K562 (cell line): Measurements from ENCODE around the gene NFATC2. TPM values are rescaled to one million over a fixed set of nuclear protein-coding genes. Genes with fewer than 3 reads are reported as not detected.

ENCODE experiments used
- ATAC-seq: fragments of 200-7000 bp; cut with Tn5 transposase; 3 replicates; pipeline ENCODE4 v1.9.1; 2020; ENCODE audit warnings: moderate library complexity
- BruUV-seq: library from RNA; stranded (reverse); fragments of 400-500 nt; replicated peaks from 2 replicates; lab custom pipeline; 2021; lab: Mats Ljungman, UMichigan
- CTCF ChIA-PET: fragments of 300-600 bp; formaldehyde crosslinking; extraction: SDS; loops from one replicate; lab custom pipeline; 2021; ENCODE audit warnings: low intra/inter-chr PET ratio; lab: Yijun Ruan, JAX
- POLR2A ChIA-PET: fragments of 300-600, 350-650 bp; sonication (Branson Sonifier 250); formaldehyde crosslinking; extraction: SDS; loops from one replicate; lab custom pipeline; 2021; ENCODE audit warnings: antibody characterized with exemption, inconsistent platforms; lab: Yijun Ruan, JAX
- DNase-seq, 4 experiments: peaks; one replicate each; pipeline versions ENCODE4 v3.0.0 to v3.0.0-alpha.2; 2011 to 2018; ENCODE audit warnings: low spot score in 3 of 4, mixed read lengths in 3 of 4; ENCODE audit errors: extremely low read depth in 1 of 4
- FAIRE-seq: peaks from 2 replicates; lab custom pipeline; 2011; peaks lifted over from hg19 to GRCh38; lab: Jason Lieb, UNC
- H2AFZ ChIP-seq: 2 replicates; pipeline ENCODE4 v1.6.0; 2011; ENCODE audit warnings: low read depth, low read length, control low read depth, inconsistent platforms
- H3K27ac ChIP-seq: fragments of 200-600 bp; 3 replicates; pipeline ENCODE4 v1.8.0; 2011; ENCODE audit warnings: low read depth, mild to moderate bottlenecking, control low read depth, inconsistent platforms, low read length, moderate library complexity, mixed read lengths; ENCODE audit errors: extremely low read depth
- H3K27me3 ChIP-seq, 2 experiments: fragments of 300-600 bp in 1 of 2; 2 replicates in 1 of 2; 3 replicates in 1 of 2; pipeline versions ENCODE4 v1.6.0 to v1.8.0; 2011; ENCODE audit warnings: inconsistent platforms in 2 of 2, low read length in 2 of 2, mild to moderate bottlenecking in 1 of 2, mixed read lengths in 1 of 2, moderate library complexity in 1 of 2; ENCODE audit not compliant: control insufficient read depth in 2 of 2, insufficient read depth in 2 of 2
- H3K36me3 ChIP-seq: fragments of 300-600 bp; 3 replicates; pipeline ENCODE4 v1.8.0; 2011; ENCODE audit warnings: mild to moderate bottlenecking, low read length, inconsistent platforms; ENCODE audit not compliant: control insufficient read depth, insufficient read depth
- H3K4me1 ChIP-seq, 2 experiments: fragments of 200-600 bp in 1 of 2; replicated peaks in 1 of 2; 2 replicates in 1 of 2; 3 replicates in 1 of 2; pipeline versions ENCODE4 v1.5.1 to v1.8.0; 2011; ENCODE audit warnings: inconsistent platforms in 2 of 2, low read length in 2 of 2, mild to moderate bottlenecking in 1 of 2, mixed read lengths in 1 of 2, moderate library complexity in 1 of 2; ENCODE audit not compliant: control insufficient read depth in 2 of 2, insufficient read depth in 2 of 2
- H3K4me2 ChIP-seq: 2 replicates; pipeline ENCODE4 v1.6.1; 2011; ENCODE audit warnings: low read length, control low read depth, inconsistent platforms, mixed read lengths; ENCODE audit not compliant: insufficient read depth
- H3K4me3 ChIP-seq: fragments of 200-600 bp; sonication (generic), shearing (Covaris generic); 2 replicates; pipeline ENCODE4 v1.5.1; 2016; ENCODE audit warnings: control low read depth, inconsistent platforms
- H3K79me2 ChIP-seq: fragments of 200-600 bp; 3 replicates; pipeline ENCODE4 v1.8.0; 2011; ENCODE audit warnings: low read length, inconsistent platforms; ENCODE audit not compliant: control insufficient read depth, insufficient read depth
- H3K9ac ChIP-seq, 2 experiments: 2 replicates each; pipeline versions ENCODE4 v1.6.0 to v1.6.1; 2011; ENCODE audit warnings: low read depth in 2 of 2, low read length in 2 of 2, control low read depth in 1 of 2, inconsistent platforms in 1 of 2, mild to moderate bottlenecking in 1 of 2, mixed read lengths in 1 of 2; ENCODE audit not compliant: insufficient read depth in 1 of 2
- H3K9me1 ChIP-seq: one replicate; pipeline ENCODE4 v1.6.0; 2011; ENCODE audit warnings: inconsistent platforms, mild to moderate bottlenecking, low read length, moderate library complexity; ENCODE audit not compliant: control insufficient read depth, insufficient read depth
- H3K9me3 ChIP-seq: replicated peaks from 2 replicates; pipeline ENCODE4 v1.5.1; 2011; ENCODE audit warnings: low read depth, low read length, inconsistent platforms; ENCODE audit not compliant: control insufficient read depth, insufficient read depth
- H4K20me1 ChIP-seq: replicated peaks from 2 replicates; pipeline ENCODE4 v1.6.1; 2011; ENCODE audit warnings: low read length, inconsistent platforms, mixed read lengths; ENCODE audit not compliant: control insufficient read depth, insufficient read depth
- ATF7 ChIP-seq: fragments of 450-650 bp; IDR thresholded peaks from 2 replicates; pipeline ENCODE4 v1.7.1; 2014; ENCODE audit warnings: mild to moderate bottlenecking, moderate library complexity
- BCOR ChIP-seq: fragments of 450-650 bp; IDR thresholded peaks from 2 replicates; pipeline ENCODE4 v1.6.1; 2016
- BHLHE40 ChIP-seq: IDR thresholded peaks from 2 replicates; pipeline ENCODE4 v1.6.1; 2011; ENCODE audit warnings: low read length, improper control_type of control experiment
- CBFA2T3 ChIP-seq: fragments of 450-650 bp; IDR thresholded peaks from 2 replicates; pipeline ENCODE4 v1.6.1; 2017
- CCNT2 ChIP-seq: IDR thresholded peaks from 2 replicates; pipeline ENCODE4 v1.6.1; 2011; ENCODE audit warnings: borderline replicate concordance, low read depth, mild to moderate bottlenecking, moderate library complexity, mixed read lengths, low read length; ENCODE audit not compliant: insufficient read length; ENCODE audit errors: extremely low read depth
- ELF2 ChIP-seq: fragments of 250-450 bp; sonication (Bioruptor Pico); IDR thresholded peaks from 2 replicates; pipeline ENCODE4 v1.5.0; 2021; ENCODE audit warnings: mild to moderate bottlenecking
- GATA2 ChIP-seq: sonication (generic); formaldehyde crosslinking; IDR thresholded peaks from 2 replicates; pipeline ENCODE4 v1.4.0; 2020; ENCODE audit warnings: mild to moderate bottlenecking, missing genetic modification reagents
- GTF2B ChIP-seq: IDR thresholded peaks from 2 replicates; pipeline ENCODE4 v1.6.1; 2011; ENCODE audit not compliant: insufficient read length; ENCODE audit errors: extremely low read depth
- HNRNPH1 ChIP-seq: fragments of 200-400 bp; formaldehyde crosslinking; optimal IDR thresholded peaks from 2 replicates; pipeline ENCODE3; 2017; ENCODE audit warnings: low read depth, mild to moderate bottlenecking, low read length, moderate library complexity
- LEF1 ChIP-seq: fragments of 450-650 bp; IDR thresholded peaks from 2 replicates; pipeline ENCODE4 v1.6.1; 2016; ENCODE audit warnings: mild to moderate bottlenecking
- MCM5 ChIP-seq: fragments of 450-650 bp; IDR thresholded peaks from 2 replicates; pipeline ENCODE4 v1.6.1; 2016; ENCODE audit warnings: low read depth
- MECOM ChIP-seq: fragments of 250-450 bp; sonication (Bioruptor Pico); IDR thresholded peaks from 2 replicates; pipeline ENCODE4 v1.8.0; 2022; ENCODE audit warnings: inconsistent platforms
- NCOA2 ChIP-seq, 2 experiments: fragments of 450-650 bp; IDR thresholded peaks; 2 replicates each; pipeline ENCODE4 v1.6.1; 2018; ENCODE audit warnings: mild to moderate bottlenecking in 2 of 2, moderate library complexity in 1 of 2; ENCODE audit not compliant: partially characterized antibody in 2 of 2
- PRMT5 ChIP-seq: sonication (generic); formaldehyde crosslinking; IDR thresholded peaks from 2 replicates; pipeline ENCODE4 v1.5.0; 2020; ENCODE audit warnings: missing genetic modification reagents
- XRCC3 ChIP-seq: fragments of 450-650 bp; IDR thresholded peaks from 2 replicates; pipeline ENCODE4 v1.6.1; 2017; ENCODE audit warnings: mild to moderate bottlenecking, moderate library complexity
- ZBTB5 ChIP-seq: fragments of 450-650 bp; IDR thresholded peaks from 2 replicates; pipeline ENCODE4 v1.6.1; 2017; ENCODE audit warnings: antibody characterized with exemption
- ZFX ChIP-seq: sonication (generic); formaldehyde crosslinking; IDR thresholded peaks from 2 replicates; pipeline ENCODE4 v1.8.0; 2022; ENCODE audit warnings: mild to moderate bottlenecking, missing genetic modification reagents, moderate library complexity
- ZNF124 ChIP-seq: sonication (generic); formaldehyde crosslinking; IDR thresholded peaks from 2 replicates; pipeline ENCODE4 v1.8.1; 2022; ENCODE audit warnings: missing genetic modification reagents
- ZNF217 ChIP-seq: sonication (generic); formaldehyde crosslinking; IDR thresholded peaks from 2 replicates; pipeline ENCODE4 v1.8.0; 2022; ENCODE audit warnings: mild to moderate bottlenecking, missing genetic modification reagents
- ZNF696 ChIP-seq: fragments of 250-450 bp; sonication (Bioruptor Pico); conservative IDR thresholded peaks from 2 replicates; pipeline ENCODE4 v1.4.0; 2020; ENCODE audit warnings: mild to moderate bottlenecking, moderate library complexity
- ZNF707 ChIP-seq: fragments of 250-450 bp; sonication (Bioruptor Pico); conservative IDR thresholded peaks from 2 replicates; pipeline ENCODE4 v1.8.0; 2022; ENCODE audit warnings: inconsistent platforms, mild to moderate bottlenecking, moderate library complexity
- WGBS: fragments of 100-300 bp; shearing (Covaris generic); methylation state at CpG from one replicate; pipeline ENCODE4 v1.1.6; 2016; ENCODE audit warnings: low coverage, mixed read lengths; ENCODE audit not compliant: insufficient coverage; ENCODE audit errors: missing lambda C conversion rate; 5-methylcytosine and 5-hydroxymethylcytosine counted together
- in situ Hi-C: fragments of 300-500 bp; cut with MboI; formaldehyde crosslinking; loops from 4 replicates; pipeline ENCODE4 v1.15.0; 2018; ENCODE audit warnings: inconsistent platforms, mixed read lengths
- intact Hi-C: fragments of 100-400 bp; cut with micrococcal nuclease; formaldehyde crosslinking; loops from 2 replicates; pipeline ENCODE4 v1.14.2; 2022
- polyA plus RNA-seq, 8 experiments: library from polyadenylated mRNA; depleted of rRNA in 4 of 8; stranded (reverse) in 5 of 8; unstranded in 3 of 8; fragments of >200 nt; fragmentation: Nextera tagmentation in 2 of 8; fragmentation: Illumina TruSeq in 1 of 8; extraction: Ambion mirVana in 2 of 8; extraction: Trizol in 1 of 8; gene quantifications; 2 replicates each; pipeline versions ENCODE4 v1.2.1 to v1.2.3, GENCODE V29; 2011 to 2014; ENCODE audit warnings: inconsistent platforms in 1 of 8, missing spikeins in 1 of 8
- total RNA-seq, 7 experiments: library from RNA; depleted of rRNA in 6 of 7; stranded (reverse); fragments of >200 nt in 6 of 7; fragmentation: Illumina TruSeq in 2 of 7; extraction: Trizol in 2 of 7; gene quantifications; 2 replicates each; pipeline versions ENCODE4 v1.2.1 to v1.2.3, GENCODE V29; 2011 to 2021; ENCODE audit warnings: low replicate concordance in 1 of 7

NFATC2 gene
- total and polyA plus RNA-seq, 9 of the 15 experiments (the other 6 are each of a cell fraction or from before 2014, with no cell fraction given) = 1.9 to 11.2 (median 3.0) TPM

- TF ChIP-seq BCOR (peak; percentile 47; the same call in 1 of the 2 replicates), HNRNPH1 (no peak)
These were observed 69.3 kb downstream of the NFATC2 start (continued) for GRCh38 chr20:51473256-51473655.

- in situ Hi-C loops = no loop called here
- H3K27ac ChIP-seq = no peak overlapping the region
These were observed 71.6 kb downstream of the NFATC2 start for GRCh38 chr20:51470907-51471411.

More at GRCh38 chr20:51470907-51471411, 71.6 kb downstream of the NFATC2 start:
- Histone ChIP-seq H3K79me2 (no peaks in the 10 kb centered on the region), H2AFZ (no peak overlapping the region), H3K9ac (no peak overlapping the region), H3K4me1 (no peaks in the 10 kb centered on the region), H4K20me1 (no peaks in the 10 kb centered on the region), H3K4me3 (no peak overlapping the region), H3K4me2 (no peak overlapping the region), H3K9me1 (no peaks in the 10 kb centered on the region), H3K9me3 (no peaks in the 10 kb centered on the region), H3K27me3 (no peaks in the 10 kb centered on the region), H3K36me3 (peaks cover 66% of the 10 kb centered on the region; the same call in 2 of the 3 replicates)
- ChIA-PET CTCF (no interaction called here), POLR2A (interaction anchor here (1.1 to 1.3 kb wide), 2 partner anchors 10 to 11 kb away, joined by 3 to 4 read pairs; no protein-coding TSS in a partner anchor)
- TF ChIP-seq GATA2 (CRISPR knock-in tag) = no peak
- no peak for TF ChIP-seq ZBTB5
- TF ChIP-seq BHLHE40 = no peak
- no peak for TF ChIP-seq CBFA2T3
- no peak for TF ChIP-seq PRMT5
- TF ChIP-seq NCOA2 (IDR thresholded peaks at IDR 0.05; ENCODE audit: partially characterized antibody in 2 of 2) = no peak
- no peak for TF ChIP-seq ATF7
- no peak for TF ChIP-seq ZNF696 (CRISPR knock-in tag)
- TF ChIP-seq ELF2 = no peak
- TF ChIP-seq CCNT2 = no peak
- no peak for TF ChIP-seq GTF2B
- TF ChIP-seq ZNF707 = no peak
- TF ChIP-seq ZFX (CRISPR knock-in tag) = no peak
- TF ChIP-seq LEF1 = no peak
- TF ChIP-seq ZNF217 (CRISPR knock-in tag) = no peak
- no peak for TF ChIP-seq ZNF124
- TF ChIP-seq XRCC3 = no peak
- TF ChIP-seq MECOM = no peak
- no peak for TF ChIP-seq MCM5
- ATAC-seq = no peak
- FAIRE-seq = no peak
- intact Hi-C loops = no loop called here
- WGBS = 41% methylated on average over 2 of the region's 3 CpGs
- no peak for DNase-seq
- no TSS peak for BruUV-seq
